ENCODE data around the gene CDK17. TPM values are rescaled to one million over a fixed set of nuclear protein-coding genes. Genes with fewer than 3 reads are reported as not detected.
"Not testable (repeated sequence)": the region's sequence is repeated elsewhere in the genome, so short reads cannot be mapped to it uniquely, and the experiment has no call there.

CDK17 gene
- total RNA-seq, 2 experiments from 2014 or later = 30.1 to 31.7 TPM

DNA sequence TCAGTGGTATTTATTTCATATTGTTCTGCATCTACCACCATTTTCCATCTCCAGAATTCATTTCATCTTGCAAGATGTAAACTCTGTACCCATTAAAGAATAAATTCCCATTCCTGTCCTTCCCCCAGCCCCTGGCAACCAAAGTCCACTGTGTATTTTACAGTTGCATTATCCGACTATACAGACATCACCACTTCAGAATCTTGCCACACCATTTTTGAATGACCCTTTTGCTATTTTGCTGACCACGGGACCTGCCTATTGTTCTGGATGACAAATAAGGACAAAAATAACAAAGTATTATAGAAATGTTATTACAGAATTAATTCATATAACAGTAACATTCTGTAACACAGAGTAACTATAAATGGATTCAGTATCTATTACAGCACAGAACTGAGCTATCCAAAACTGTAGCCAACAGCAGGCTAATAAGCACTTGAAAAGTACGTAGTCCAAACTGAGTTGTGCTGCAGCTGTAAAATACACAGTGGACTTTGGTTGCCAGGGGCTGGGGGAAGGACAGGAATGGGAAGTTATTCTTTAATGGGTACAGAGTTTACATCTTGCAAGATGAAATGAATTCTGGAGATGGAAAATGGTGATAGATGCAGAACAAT is 61.3 kb downstream of the CDK17 start:
- Mint-ChIP-seq H3K27me3 (no peaks in the 10 kb centered on the region), H3K27ac (no peak overlapping the region), H3K4me1 (peaks cover 45% of the 10 kb centered on the region), H3K36me3 (peaks cover 45% of the 10 kb centered on the region), H3K4me3 (no peak overlapping the region), H3K9me3 (peaks cover 16% of the 10 kb centered on the region)
- no peak for DNase-seq

DNA sequence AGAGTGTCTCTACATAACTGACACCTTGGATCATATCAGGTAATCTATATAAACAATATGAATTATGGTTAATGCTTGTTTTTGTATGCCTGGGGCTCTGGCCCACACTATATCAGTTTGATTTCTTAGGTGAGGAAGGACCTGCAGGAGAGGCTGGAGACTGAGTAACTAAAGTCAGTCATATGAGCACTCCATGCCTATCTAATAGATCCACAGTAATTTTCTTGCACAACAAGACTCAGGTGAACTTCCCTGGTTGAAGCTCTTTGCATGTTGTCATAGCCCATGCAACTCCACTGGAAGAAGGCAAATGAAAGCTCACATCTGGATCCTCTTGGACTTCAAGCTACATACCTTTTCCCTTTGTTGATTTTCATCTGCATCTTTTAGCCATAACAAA is 62.3 kb downstream of the CDK17 start:
- no peak for DNase-seq
- Mint-ChIP-seq H3K36me3 (peaks cover 37% of the 10 kb centered on the region), H3K27ac (no peak overlapping the region), H3K9me3 (peaks cover 8% of the 10 kb centered on the region), H3K4me1 (peaks cover 37% of the 10 kb centered on the region), H3K27me3 (no peaks in the 10 kb centered on the region), H3K4me3 (no peak overlapping the region)

DNA sequence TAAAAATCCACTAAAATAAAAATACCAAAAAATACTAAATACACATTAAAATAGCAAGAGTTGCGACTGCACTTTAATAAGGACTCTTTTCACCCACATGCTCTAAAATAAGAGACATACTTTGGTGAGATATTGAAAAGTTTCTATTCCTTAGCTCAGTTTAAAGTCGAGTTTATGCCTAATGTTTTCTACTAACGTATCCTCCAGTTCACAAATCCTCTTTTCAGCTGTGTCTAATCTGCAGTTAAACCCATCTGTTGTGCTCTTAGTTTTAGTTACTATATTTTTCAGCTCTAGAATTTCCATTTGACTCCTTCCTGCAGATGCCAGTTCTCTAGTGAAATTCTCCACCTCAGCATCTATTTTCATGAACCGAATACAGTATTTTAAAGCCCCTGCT is 63.8 kb downstream of the CDK17 start:
- H3K4me1 Mint-ChIP-seq = peaks cover 37% of the 10 kb centered on the region
- no peak overlapping the region for H3K4me3 Mint-ChIP-seq
- DNase-seq = no peak
- peaks cover 8% of the 10 kb centered on the region for H3K9me3 Mint-ChIP-seq
- H3K27me3 Mint-ChIP-seq = no peaks in the 10 kb centered on the region
- no peak overlapping the region for H3K27ac Mint-ChIP-seq
- peaks cover 36% of the 10 kb centered on the region for H3K36me3 Mint-ChIP-seq

DNA sequence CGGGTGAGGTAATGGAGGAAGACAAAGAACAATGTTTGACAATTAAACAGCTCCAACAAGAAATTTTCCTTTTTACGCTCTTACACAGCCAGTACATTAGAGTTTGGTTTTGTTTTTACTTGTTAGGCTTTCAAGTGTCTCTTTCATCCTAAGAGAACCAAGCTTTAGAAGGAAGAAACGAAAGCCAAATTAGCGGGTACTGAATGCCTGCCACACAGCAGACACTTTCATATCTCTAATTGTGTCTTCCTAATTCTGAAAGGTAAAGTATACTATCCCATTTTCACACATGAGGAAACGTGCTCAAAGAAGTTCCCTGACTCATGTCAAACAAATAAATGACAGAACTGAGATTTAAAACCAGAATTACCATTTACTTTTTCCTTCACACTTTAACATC is 65.0 kb downstream of the CDK17 start:
- peak overlapping the region; percentile 80 for H3K27ac Mint-ChIP-seq
- H3K4me1 Mint-ChIP-seq = peaks cover 33% of the 10 kb centered on the region
- no peaks in the 10 kb centered on the region for H3K27me3 Mint-ChIP-seq
- peaks cover 8% of the 10 kb centered on the region for H3K9me3 Mint-ChIP-seq
- H3K36me3 Mint-ChIP-seq = peaks cover 38% of the 10 kb centered on the region
- peak overlapping the region; percentile 43 for H3K4me3 Mint-ChIP-seq
- DNase-seq = no peak

DNA sequence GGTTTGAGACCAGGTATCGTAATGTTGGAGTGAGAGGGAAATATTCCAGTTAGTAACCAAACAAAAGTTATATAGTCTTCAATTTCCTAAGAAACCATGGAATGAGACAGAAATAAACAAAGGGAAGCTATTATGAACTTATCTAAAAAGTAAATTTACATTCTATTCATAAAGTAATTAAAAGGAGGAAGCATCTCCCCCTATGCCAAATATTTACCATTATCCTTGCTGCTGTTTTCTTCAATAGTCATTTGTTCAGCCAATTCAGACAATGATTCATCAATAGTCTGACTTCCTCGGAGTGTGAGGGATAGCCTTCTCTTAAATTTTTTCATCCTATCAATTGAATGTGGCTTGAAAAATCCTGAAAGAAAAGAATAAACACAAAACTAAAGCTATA is 65.7 kb downstream of the CDK17 start:
- Mint-ChIP-seq H3K4me3 (no peak overlapping the region), H3K36me3 (peaks cover 36% of the 10 kb centered on the region), H3K27ac (no peak overlapping the region), H3K4me1 (peaks cover 39% of the 10 kb centered on the region), H3K9me3 (peaks cover 8% of the 10 kb centered on the region), H3K27me3 (no peaks in the 10 kb centered on the region)
- no peak for DNase-seq

DNA sequence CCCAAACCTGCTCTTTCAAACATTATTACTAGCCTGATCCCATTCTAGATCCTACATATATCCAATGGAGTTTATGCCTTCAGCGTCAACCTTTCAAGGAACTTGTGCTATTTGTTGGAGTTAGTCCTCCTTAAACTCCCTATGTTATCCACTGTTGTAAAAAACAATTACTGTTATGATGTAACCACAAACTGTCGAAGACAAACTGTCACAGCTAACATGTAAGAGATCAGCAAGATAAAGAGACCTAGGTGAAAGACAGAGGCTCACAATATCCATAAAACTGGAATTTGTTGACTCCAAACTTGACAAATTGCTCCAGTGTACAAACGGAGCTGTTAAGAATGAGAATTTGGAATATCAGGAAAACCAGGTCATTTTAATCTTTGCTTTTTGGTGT is 70.7 kb downstream of the CDK17 start:
- Mint-ChIP-seq H3K27ac (no peak overlapping the region), H3K4me1 (peaks cover 49% of the 10 kb centered on the region), H3K27me3 (no peaks in the 10 kb centered on the region), H3K4me3 (no peak overlapping the region), H3K9me3 (no peaks in the 10 kb centered on the region), H3K36me3 (peaks cover 38% of the 10 kb centered on the region)
- DNase-seq = no peak

DNA sequence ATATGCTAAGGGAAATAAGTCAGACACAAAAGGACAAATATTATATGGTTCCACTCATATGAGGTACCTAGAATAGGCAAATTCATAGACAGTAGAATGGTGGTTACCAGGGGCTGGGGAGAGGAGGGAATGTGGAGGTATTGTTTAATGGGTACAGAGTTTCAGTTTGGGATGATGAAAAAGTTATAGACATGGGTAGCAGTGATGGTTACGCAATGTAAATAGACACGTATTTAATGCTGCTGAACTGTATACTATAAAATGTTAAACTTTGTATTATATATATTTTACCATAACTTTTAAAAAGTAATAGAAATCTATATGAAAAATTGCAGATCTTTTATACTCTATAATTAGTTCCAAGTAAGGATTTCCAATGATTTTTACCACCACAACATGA is 71.2 kb downstream of the CDK17 start:
- H3K9me3 Mint-ChIP-seq = no peaks in the 10 kb centered on the region

DNA sequence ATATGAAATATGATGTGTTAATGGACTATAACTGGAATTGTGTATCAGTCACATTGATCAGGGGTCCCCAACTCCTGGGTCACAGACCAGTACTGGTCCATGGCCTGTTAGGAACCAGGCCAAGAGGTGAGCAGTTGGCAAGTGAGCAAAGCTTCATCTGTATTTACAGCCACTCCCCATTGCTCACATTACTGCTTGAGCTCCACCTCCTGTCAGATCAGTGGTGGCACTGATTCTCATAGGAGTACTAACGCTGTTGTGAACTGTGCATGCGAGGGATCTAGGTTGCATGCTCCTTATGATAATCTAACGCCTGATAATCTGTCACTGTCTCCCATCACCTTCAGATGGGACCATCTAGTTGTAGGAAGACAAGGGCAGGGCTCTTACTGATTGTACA is 72.3 kb downstream of the CDK17 start:
- H3K27ac Mint-ChIP-seq = no peak overlapping the region

More for the DNA sequence above, 71.2 kb downstream of the CDK17 start:
- DNase-seq = no peak
- Mint-ChIP-seq H3K4me1 (peaks cover 46% of the 10 kb centered on the region), H3K36me3 (peaks cover 39% of the 10 kb centered on the region), H3K27me3 (no peaks in the 10 kb centered on the region), H3K27ac (no peak overlapping the region), H3K4me3 (no peak overlapping the region)

DNA sequence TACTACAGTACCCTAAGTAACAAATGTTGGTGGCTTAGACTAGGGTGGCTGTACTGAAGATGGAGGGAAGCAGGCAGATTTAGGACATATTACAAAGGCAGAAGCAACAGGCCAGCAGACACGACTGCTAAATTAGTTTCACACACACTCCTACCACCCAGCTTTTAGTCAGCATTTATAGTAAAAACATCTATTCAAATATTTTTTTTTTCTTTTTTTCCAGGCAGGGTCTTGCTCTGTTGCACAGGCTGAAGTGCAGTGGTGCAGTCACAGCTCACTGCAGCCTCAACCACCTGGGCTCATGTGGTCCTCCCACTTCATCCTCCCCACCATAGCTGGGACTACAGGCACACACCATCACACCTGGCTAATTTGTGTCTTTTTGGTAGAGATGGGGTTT is 72.9 kb downstream of the CDK17 start:
- Mint-ChIP-seq H3K9me3 (peaks cover 1% of the 10 kb centered on the region), H3K4me3 (no peak overlapping the region), H3K36me3 (peaks cover 45% of the 10 kb centered on the region), H3K27ac (no peak overlapping the region), H3K4me1 (peaks cover 44% of the 10 kb centered on the region), H3K27me3 (no peaks in the 10 kb centered on the region)
- DNase-seq = no peak

More for the DNA sequence above, 72.3 kb downstream of the CDK17 start:
- Mint-ChIP-seq H3K9me3 (no peaks in the 10 kb centered on the region), H3K36me3 (peaks cover 42% of the 10 kb centered on the region), H3K27me3 (no peaks in the 10 kb centered on the region), H3K4me1 (peaks cover 44% of the 10 kb centered on the region), H3K4me3 (no peak overlapping the region)
- no peak for DNase-seq

DNA sequence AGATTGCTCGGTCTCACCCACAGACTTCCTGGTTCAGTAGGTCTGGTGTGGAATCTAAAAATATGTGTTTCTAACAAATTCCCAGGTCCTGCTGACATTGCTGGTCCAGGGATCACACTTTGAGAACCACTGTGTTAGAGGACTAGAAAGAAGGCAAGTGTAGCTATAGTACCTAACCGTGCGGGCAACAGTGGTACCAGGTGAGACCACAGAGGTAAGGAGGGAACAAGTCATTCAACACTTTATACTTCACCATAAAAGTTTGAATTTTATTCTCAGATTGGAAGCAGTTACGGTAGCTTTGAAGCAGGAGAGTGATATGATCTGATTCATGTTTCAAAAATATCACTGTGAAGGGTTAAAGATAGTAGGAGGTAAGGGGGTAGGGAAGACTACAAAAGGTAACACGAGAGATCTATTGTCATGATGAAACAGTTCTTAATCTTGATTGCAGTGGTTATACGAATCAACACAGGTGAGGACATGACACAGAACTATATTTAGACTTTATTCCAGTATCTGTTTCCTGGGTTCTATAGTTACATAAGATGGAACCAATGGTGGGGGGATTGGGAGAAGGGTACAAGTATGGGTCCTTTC is 73.5 kb downstream of the CDK17 start:
- no peaks in the 10 kb centered on the region for H3K27me3 Mint-ChIP-seq
- H3K9me3 Mint-ChIP-seq = peaks cover 6% of the 10 kb centered on the region
- peak overlapping the region; percentile 1 for H3K27ac Mint-ChIP-seq
- DNase-seq = no peak
- no peak overlapping the region for H3K4me3 Mint-ChIP-seq
- H3K36me3 Mint-ChIP-seq = peaks cover 48% of the 10 kb centered on the region
- peaks cover 44% of the 10 kb centered on the region for H3K4me1 Mint-ChIP-seq

DNA sequence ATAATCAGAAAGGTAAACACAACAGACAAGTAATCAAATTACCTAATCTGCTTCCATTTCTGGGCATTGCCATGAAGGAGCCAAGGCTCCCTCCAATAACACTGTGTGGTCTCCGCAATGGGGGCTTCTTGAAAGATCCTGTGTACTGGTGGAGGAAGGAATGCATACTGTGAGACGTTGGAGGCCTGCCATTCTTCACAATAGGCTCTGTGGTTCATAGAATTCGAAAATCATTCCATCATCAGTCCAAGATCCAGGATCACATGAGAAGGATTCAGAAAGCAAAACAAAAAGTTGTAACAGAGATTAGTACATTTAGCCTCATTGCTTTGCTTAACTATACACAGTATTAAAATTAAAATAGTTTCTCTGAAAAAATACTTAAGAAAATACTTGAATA is 76.3 kb downstream of the CDK17 start:
- peaks cover 30% of the 10 kb centered on the region for H3K4me1 Mint-ChIP-seq

DNA sequence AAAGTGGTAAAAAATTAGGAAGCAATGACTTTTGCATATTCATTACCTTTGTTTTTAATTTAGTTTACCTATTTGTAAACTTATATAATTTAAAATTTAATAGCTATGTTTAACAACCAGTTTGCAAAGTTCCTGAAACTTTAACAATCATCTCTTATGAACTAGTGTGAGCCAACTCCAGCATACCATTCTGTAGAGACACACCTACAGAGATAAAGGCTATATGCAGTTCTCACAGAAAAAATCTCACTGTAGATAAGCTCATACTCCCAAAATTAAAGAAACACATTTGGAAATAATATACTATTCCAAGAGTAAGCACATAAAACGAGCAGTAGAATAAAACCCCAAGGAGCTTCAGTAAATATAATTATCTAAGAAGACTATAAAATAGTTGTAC is 77.5 kb downstream of the CDK17 start:
- peaks cover 22% of the 10 kb centered on the region for H3K4me1 Mint-ChIP-seq
- H3K27me3 Mint-ChIP-seq = no peaks in the 10 kb centered on the region
- H3K27ac Mint-ChIP-seq = no peak overlapping the region
- DNase-seq = no peak
- H3K9me3 Mint-ChIP-seq = peaks cover 8% of the 10 kb centered on the region
- no peak overlapping the region for H3K4me3 Mint-ChIP-seq
- peaks cover 38% of the 10 kb centered on the region for H3K36me3 Mint-ChIP-seq

More for the DNA sequence above, 76.3 kb downstream of the CDK17 start:
- no peak overlapping the region for H3K27ac Mint-ChIP-seq
- H3K4me3 Mint-ChIP-seq = no peak overlapping the region
- H3K36me3 Mint-ChIP-seq = peaks cover 43% of the 10 kb centered on the region
- DNase-seq = no peak
- peaks cover 6% of the 10 kb centered on the region for H3K9me3 Mint-ChIP-seq
- H3K27me3 Mint-ChIP-seq = no peaks in the 10 kb centered on the region

DNA sequence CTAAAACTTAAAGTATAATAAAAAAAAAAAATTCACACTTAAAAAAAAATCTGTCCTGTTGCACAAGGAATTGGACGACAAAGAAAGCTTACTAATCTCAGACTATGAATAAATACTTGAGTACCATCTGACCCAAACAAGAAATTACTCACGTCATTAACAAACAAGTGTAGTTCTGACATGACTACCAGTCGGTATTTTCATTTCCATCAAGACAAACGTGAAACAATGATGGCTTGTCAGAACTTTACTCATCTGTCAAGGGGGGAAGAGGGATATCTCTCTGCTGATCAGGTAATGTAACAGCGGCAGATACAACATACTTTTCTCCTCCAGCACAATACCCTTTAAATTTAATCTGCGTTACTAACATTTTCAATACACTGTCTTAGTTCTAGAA is 78.3 kb downstream of the CDK17 start:
- H3K36me3 Mint-ChIP-seq = peaks cover 36% of the 10 kb centered on the region
- no peaks in the 10 kb centered on the region for H3K27me3 Mint-ChIP-seq
- peaks cover 8% of the 10 kb centered on the region for H3K9me3 Mint-ChIP-seq
- H3K4me1 Mint-ChIP-seq = peaks cover 15% of the 10 kb centered on the region
- no peak for DNase-seq
- no peak overlapping the region for H3K27ac Mint-ChIP-seq
- H3K4me3 Mint-ChIP-seq = no peak overlapping the region

DNA sequence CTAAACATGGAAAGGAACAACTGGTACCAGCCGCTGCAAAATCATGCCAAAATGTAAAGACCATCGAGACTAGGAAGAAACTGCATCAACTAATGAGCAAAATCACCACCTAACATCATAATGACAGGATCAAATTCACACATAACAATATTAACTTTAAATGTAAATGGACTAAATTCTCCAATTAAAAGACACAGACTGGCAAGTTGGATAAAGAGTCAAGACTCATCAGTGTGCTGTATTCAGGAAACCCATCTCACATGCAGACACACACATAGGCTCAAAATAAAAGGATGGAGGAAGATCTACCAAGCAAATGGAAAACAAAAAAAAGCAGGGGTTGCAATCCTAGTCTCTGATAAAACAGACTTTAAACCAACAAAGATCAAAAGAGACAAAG is 82.4 kb downstream of the CDK17 start:
- DNase-seq, H3K27me3 Mint-ChIP-seq, H3K9me3 Mint-ChIP-seq, H3K4me3 Mint-ChIP-seq, H3K27ac Mint-ChIP-seq: not testable (repeated sequence)
- Mint-ChIP-seq H3K36me3 (peaks cover 13% of the 10 kb centered on the region), H3K4me1 (peaks cover 18% of the 10 kb centered on the region)

DNA sequence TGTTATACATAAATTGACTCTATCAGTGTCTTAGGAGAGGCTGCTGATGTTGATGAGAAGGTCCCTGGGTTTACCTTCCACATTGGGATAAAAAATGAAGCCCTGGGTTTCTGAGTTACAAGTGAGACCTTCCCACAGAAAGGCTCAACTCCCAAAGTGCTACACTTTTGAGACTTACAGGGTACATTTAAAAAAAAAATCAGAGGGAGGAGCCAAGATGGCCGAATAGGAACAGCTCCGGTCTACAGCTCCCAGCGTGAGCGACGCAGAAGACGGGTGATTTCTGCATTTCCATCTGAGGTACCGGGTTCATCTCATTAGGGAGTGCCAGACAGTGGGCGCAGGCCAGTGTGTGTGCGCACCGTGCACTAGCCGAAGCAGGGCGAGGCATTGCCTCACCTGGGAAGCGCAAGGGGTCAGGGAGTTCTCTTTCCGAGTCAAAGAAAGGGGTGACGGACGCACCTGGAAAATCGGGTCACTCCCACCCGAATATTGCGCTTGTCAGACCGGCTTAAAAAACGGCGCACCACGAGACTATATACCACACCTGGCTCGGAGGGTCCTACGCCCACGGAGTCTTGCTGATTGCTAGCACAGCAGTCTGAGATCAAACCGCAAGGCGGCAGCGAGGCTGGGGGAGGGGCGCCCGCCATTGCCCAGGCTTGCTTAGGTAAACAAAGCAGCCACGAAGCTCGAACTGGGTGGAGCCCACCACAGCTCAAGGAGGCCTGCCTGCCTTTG is 84.3 kb downstream of the CDK17 start:
- H3K4me3 Mint-ChIP-seq = peak overlapping the region; percentile 84
- DNase-seq = peak; percentile 14
- peak overlapping the region; percentile 87 for H3K27ac Mint-ChIP-seq

More for the DNA sequence above, 84.3 kb downstream of the CDK17 start:
- H3K36me3 Mint-ChIP-seq, H3K9me3 Mint-ChIP-seq, H3K27me3 Mint-ChIP-seq: not testable (repeated sequence)
- H3K4me1 Mint-ChIP-seq = peaks cover 18% of the 10 kb centered on the region

Measured in activated naive CD8-positive, alpha-beta T cell treated with anti-CD3 and anti-CD28 coated beads for 36 hours (primary cell).